HG02885 (cell line): ENCODE results near the gene TANGO2.
"Not testable (repeated sequence)": the region's sequence is repeated elsewhere in the genome, so short reads cannot be mapped to it uniquely, and the experiment has no call there.

Source experiments
- ATAC-seq: cut with Tn5 transposase; IDR thresholded peaks from one replicate; pipeline ENCODE4 v1.9.1; 2021; ENCODE audit warnings: mild to moderate bottlenecking; ENCODE audit not compliant: unreplicated experiment, poor library complexity

The TANGO2 gene

DNA sequence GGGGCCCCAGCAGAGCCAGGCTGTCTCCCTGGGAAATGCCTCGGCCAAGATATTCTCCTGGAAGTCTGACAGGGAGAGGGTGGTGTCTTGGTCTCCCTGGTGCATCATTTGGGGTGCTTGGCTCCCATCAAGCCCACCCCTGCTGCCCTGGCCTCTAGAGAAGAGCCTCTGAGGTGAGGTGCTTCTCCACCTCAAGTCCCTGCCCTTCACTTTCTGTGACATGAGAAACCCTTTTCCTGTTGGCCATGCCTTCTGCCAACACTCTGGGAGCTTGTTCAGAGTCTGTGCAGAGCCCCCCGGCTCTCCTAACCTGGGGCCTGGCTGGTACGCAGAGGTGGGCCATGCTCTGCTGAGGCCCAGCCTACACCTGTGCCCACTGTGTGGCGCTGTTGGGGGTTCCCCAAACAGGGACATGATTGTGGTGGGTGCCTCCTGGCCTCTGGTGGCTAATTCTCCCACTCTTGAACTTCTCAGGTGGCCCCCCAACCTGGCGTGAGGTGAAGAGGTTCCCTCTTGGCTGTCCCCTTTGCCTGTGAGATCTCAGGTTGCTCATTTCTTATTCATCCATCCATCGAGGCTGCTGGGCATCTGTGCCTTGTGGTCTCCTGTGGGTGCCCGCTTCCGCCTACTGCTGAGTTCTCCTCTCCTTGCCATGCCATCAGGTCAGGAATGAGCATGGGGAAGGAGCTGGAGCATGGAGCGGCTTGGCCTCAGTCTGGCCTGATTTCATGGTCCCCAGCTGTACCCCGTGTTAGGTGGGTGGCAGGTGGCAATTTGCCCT is 40.0 kb downstream of the TANGO2 start:
- no peak for ATAC-seq

DNA sequence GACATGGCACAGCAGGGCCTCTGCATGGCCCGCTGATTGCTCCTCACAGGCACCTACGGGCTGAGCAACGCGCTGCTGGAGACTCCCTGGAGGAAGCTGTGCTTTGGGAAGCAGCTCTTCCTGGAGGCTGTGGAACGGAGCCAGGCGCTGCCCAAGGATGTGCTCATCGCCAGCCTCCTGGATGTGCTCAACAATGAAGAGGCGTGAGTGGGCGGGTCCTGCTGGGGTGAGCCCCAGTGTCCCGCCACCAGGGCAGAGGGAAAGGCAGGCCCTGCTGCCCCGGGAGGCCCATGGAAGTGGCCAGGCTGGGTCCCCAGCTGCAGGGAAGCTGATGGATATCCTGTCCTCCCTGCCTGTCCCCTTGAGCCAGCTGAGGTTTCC is 40.6 kb downstream of the TANGO2 start:
- no peak for ATAC-seq

DNA sequence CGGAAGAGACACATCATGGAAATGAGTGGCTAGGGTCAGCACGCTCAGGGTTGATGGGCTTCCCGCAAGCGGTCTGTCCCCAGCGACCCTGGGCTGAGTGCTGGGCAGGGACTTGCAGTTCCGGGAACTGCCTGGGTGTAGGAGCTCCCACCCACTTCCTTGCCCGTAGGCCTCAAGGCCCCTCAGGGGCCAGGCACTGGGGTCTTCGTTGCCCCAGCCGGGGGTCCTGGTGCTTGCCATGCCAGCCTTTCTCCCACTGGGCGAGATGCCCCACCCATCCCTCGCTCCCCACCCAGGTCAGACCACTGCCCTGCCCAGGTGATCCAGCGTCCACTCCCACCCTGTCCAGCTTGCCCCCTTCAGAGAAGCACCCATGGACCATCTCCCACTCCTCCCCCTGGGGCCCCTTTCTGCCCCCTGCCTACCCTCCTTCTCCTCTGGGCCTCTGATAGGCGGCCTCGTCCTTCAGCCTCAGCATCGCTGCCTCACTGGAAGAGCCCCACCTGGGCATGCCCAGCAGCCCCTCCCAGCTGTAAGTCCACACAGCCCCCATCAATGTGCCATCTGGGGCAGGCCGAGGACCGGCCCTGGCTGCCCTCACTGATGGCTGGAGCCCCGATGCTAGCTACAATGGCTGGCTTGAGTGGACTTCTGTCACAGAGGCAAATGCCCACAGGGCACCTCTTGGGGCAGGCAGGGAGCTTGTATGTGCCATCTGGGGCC is 41.3 kb downstream of the TANGO2 start:
- ATAC-seq: no peak

DNA sequence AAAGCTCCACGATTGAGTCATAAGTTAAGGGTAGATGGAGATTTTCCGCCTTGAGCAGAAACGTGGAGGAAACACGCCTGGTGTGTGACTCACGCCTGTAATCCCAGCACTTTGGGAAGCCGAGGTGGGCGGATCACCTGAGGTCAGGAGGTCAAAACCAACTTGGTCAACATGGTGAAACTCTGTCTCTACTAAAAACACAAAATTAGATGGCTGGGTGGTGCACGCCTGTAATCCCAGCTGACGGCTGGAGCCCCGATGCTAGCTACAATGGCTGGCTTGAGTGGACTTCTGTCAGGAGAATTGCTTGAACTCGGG is 41.8 kb downstream of the TANGO2 start:
- no peak for ATAC-seq

DNA sequence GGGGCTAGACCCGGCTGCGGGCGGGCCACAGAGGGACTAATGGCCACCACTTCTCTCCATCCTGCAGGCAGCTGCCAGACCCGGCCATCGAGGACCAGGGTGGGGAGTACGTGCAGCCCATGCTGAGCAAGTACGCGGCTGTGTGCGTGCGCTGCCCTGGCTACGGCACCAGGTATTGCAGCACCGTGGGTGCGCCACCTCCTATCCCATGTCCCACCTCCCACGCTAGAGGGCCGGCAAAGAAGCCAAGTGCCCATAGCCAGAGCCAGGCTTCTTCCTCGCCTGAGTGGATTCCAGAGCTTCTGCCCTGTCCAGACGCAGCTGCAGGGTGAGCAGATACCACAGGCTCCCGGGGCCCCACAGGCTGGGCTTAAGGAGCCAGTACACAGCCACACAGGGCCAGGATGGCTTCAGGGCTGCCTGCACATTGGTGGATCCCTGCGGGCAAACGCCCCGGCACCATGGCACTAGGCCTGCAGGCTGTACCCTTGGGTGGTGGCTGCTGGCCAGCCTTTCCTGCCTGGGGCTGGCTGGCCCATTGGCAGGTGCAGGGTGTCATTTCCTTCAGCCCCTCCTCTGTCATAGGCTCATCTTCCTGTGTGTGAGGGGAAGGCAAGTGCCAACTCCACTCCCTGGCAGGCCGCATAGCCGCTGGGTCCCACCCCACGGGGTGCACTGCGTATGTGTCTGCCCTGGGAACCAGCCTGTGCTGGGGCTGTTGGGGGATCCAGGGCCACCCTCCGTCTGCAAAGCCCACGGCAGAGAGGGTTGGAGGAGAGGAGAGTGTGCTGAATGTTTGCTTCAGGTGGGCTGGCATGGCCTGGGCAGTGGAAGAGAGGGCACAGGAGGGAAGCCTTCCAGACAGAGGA is 42.6 kb downstream of the TANGO2 start:
- no peak for ATAC-seq

DNA sequence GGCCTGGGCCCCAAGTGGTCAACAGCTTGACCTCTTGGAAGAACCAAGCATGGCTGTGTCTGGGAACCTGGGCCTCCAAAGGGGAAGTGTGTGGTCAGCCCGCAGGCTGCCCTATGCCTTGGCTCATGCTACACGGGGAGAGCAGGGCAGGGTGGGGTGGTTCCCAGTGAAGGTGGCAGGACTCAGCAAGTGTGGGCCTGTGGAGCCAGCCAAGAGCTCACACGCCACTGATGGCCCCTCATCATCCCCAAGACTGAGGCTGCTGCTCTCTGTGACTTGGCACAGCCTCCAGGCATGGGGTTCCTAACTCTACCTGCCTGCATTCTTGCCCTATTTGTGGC is 43.2 kb downstream of the TANGO2 start:
- no peak for ATAC-seq

DNA sequence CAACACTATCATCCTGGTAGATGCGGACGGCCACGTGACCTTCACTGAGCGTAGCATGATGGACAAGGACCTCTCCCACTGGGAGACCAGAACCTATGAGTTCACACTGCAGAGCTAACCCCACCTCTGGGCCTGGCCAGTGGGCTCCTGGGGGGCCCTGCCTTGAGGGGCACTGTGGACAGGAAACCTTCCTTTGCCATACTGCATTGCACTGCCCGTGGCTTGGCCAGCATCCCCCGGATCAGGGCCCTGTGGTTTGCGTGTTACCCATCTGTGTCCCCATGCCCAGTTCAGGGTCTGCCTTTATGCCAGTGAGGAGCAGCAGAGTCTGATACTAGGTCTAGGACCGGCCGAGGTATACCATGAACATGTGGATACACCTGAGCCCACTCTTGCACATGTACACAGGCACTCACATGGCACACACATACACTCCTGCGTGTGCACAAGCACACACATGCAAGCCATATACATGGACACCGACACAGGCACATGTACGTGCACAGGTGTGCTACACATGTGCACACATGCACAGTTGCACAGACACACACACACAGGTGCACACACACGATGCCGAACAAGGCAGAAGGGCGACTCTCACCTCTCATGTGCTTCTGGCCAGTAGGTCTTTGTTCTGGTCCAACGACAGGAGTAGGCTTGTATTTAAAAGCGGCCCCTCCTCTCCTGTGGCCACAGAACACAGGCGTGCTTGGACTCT is 43.8 kb downstream of the TANGO2 start:
- ATAC-seq: no peak

DNA sequence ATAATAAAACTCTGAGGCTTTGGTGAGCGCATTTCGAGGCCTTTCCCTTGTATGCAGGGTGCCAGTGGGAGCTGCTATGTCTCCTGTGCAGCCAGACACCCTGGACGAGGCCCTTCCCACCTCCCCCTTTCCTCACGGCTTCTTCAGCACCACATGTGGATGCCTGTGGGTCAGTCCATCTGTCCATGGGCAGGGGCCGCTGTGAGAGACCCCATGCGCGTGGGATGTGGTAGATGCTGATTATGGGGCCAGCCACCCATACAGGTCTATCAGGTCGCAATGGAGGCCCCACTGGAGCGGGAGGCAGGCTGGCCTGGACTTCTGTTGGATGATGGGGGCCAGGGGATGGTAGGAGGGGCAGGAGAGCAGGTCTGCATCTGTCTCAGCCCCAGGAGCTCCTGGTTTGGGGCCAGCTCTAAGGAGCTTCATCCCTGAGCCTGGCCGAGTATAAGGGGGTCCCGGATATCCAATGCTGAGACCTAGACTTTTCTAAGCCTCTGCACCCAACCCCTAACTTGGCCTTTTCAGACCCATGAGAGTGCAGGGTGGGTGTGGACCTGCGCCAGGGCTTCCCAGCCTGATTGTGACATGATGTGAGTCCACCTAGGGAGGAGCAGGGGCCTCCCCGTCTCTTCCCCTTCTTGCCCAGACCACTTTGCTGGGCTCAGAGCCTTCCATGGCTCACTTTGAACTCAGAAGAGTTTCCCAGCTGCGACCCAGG is 45.1 kb downstream of the TANGO2 start:
- ATAC-seq: no peak

DNA sequence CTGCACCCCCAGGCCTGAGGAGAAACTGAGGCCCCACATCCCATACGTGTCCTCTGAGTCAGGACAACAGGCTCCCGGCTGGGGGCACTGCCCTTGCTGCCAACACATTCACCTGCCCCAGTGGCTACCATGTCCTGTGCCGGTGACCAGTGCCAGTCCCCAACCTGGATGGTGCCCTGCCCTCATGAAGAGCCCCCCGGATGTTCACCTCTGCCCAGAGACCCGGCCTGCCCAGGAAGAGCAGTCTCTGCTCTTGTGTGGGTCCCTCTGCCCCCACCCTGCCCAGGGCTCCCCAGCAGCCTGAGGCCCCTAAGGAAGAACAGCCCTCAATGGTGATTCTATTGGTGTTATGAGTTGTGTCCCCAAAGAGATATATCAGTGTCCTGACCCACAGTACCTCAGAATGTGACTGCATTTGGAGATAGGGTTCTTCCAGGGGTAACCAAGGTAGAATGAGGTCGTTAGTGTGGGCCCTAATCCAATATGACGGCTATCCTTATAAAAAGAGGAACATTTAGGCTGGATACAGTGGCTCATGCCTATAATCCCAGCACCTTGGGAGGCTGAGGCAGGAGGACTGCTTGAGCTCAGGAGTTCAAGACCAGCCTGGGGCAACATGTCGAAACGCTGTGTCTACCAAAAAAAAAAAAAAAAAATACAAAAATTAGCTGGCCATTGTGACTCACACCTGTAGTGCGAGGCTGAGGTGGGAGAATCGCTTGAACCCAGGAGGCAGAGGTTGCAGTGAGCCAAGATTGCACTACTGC is 45.9 kb downstream of the TANGO2 start:
- ATAC-seq: no peak

DNA sequence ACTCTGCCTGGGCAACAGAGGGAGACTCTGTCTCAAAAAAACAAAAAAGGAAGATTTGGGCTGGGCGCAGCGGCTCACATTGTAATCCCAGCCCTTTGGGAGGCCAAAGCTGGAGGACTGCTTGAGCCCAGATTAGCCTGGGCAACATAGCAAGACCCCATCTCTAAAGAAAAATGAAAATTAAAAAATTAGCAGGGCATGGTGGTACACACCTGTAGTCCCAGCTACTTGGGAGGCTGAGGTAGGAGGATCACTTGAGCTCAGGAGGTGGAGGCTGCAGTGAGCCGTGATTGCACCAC is 46.4 kb downstream of the TANGO2 start:
- not testable (repeated sequence) for ATAC-seq

DNA sequence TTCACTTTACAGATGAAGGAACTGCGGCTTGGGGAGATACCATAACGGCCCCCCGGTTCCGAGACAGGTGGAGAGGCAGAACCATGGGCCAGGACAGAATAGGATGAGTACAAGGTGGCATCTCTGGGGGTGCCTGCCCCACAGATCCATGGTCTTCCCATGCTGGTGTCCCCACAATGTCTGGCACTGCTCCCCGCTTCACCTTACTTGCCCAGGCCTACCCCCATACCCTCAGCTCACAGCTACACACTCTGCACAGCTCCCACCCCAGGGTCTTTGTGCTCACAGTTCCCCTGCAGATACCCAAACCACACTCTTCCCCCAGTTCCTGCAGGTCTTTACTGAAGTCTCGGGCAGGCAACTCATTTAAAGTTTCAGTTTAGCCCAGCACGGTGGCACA is 47.7 kb downstream of the TANGO2 start:
- no peak for ATAC-seq

DNA sequence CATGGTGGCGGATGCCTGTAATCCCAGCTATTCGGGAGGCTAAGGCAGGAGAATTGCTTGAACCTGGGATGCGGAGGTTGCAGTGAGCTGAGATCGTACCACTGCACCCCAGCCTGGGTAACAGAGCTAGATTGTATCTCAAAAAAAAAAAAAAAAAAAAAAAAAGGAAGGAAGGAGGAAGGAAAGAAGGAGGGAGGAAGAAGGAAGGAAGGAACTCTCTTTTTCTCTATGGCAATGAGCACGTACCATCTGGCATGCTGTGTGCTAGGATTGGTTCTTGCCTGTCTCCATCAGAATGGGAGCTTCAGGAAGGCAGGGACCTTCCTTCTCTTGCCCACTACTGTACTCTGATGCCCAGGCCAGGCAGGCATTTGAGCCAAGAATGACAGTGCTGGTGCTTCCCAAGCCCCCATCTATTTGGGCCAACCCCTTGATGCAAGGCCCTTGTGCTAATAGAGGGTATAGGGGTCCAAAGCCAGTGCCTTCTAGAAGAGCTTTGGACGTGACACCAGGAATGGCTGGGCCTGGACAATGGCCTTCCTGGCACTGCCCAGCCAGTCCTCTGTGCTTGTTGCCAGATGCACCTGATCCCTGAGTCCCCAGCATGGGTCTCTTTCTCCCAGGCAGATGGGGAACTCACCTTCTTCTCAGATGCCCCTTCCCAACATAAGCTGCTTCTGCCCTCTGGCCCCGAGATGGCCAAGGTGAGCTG is 48.6 kb downstream of the TANGO2 start:
- no peak for ATAC-seq

DNA sequence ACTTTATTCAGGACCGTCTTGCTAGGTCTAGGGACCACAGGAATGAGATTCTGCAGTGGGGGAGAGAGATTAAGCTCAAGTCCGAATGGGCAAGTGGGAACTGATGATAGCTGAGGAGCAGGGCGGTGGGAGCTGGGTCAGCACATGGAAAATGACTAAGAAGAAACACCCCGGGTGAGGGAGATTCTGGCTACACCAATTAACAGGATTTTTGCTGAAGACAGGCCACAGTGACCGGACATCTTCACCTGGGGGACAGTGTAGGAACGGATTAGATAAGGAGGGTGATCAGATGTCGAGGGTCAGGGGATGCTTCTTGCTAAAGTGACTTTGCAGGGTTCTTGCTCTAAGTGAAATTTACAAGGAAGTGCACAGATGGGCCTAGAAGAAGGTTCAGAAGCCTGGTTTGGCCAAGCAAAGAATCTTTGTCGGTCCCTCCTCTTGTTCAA is 50.6 kb downstream of the TANGO2 start:
- no peak for ATAC-seq

DNA sequence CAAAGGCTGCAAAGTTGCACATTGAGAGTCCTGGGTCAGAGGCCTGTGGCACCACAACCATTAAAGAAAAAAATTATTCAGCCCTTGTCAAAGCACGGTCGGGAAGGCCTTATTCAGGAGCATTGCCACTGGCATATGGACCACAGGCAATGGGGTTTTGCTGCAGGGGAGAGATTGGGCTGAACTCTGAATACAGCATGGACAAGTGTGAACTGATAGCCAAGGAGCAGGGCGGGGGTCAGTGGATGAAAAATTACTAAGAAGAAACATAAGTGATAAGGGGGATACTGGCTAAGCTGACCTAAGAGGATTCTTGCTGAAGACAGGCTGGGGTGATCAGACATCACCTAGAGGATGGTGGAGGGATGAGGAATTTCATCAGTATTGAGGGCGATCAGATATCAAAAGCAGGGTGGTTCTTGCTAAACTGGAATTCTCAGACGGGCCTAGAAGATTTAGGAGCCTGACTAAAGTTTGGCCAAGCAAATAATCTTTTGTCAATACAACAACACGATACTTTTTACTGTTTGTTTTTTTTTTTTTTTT is 55.8 kb downstream of the TANGO2 start:
- no peak for ATAC-seq

DNA sequence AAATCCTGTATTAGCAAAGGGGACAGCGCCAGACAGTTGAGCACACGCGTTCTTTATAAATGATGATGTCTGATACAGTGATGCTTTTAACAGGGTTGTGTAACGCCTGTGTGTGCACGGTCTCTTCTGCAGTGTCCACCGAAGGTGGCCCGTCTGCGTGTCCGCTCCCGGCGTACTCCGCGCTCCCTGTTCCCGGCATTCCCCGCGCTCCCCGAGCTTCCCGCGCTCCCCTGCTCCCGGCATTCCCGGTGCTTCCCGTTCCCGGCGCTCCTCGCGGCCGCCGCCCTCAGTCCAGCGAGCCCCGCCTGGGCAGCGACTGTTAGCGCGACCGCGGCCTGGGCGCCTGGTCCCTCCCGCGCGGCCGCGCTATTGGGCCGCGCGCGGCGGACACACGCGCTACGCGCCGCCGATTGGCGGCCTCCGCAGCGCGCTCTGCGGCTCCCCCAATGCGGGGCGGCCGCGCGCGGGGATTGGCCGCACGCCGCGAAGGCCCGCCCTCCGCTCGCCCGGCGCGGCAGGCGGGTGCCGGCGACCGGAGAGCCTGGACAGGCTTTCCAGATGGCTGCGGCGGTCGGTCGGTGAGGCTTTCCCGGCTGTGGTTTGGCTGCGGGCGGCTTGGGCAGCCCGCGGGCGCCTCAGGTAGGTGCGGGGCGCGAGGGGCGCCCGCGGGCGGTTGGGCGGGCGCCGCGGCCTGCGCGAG is 59.0 kb downstream of the TANGO2 start, which contains the start of gene DGCR8:
DGCR8 (plus strand) TSS at position 497 of the 700 bp plus-strand sequence. CDS start 5,723 bp downstream, outside the sequence.
- ATAC-seq: peak; percentile 91

DNA sequence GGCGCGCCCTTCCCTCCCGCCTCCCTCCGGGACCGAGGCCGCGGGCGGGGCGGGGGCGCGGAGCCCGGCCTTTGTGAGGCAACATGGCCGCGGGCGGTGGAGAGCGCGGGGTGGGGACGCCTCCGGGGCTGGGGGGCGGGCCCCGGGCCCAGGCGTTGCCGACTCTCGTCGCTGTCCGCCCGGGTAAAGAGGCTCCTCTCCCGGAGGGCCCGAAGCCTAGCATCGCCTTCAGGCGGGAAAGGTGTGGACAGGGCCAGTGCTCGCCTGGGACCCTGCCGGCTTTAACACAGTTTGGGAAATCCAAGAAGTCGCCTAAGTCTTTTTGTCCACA is 59.5 kb downstream of the TANGO2 start:
- ATAC-seq: peak; percentile 68

DNA sequence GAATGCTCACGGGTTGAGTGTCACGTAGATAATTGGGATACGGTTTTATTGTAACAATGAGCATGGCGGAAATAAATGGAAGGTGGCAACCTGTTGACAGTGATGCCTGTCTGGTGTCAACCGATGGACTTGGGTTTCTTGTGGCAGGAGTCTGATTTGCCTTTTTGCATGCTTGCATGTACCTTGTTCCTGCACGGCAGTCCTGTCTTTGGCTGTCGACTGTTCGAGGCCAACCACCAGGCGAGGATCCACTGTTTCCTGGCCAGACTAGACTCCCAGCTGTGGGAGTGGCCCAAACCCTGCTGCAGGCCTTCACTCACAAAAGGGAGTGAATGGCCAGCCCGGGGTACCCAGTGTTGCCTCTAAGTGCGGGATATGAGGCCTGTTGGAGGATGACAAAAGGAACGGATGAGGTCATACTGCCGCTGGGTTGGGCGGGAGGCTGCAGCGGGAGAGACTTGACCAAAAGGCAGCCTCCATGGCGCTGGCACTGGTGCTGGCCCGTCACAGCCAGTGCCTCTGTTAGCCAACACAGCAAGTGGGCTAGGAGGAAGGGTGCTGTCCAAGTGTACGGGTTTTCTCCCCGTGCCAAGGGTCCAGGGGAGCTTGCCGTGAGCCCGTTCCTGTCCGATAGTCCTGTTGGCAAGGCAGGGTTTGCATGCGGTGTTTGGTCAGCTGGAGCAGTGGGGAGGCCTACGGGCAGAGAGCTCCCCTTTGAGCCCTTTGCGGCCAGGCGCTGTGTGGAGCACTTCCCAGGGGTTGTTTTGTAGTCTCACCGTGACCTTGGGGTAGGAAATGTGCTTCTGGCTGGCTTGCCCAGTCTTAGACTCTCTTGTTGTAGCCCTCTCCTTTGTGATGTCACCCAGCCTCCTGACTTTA is 60.1 kb downstream of the TANGO2 start:
- no peak for ATAC-seq
